ENCODE results near the gene HOMER2. TPM values are rescaled to one million over a fixed set of nuclear protein-coding genes. Genes with fewer than 3 reads are reported as not detected.
"Not testable (repeated sequence)": the region's sequence is repeated elsewhere in the genome, so short reads cannot be mapped to it uniquely, and the experiment has no call there.

The HOMER2 gene
- total RNA-seq = 75.3 and 108 TPM in 2 replicates

DNA sequence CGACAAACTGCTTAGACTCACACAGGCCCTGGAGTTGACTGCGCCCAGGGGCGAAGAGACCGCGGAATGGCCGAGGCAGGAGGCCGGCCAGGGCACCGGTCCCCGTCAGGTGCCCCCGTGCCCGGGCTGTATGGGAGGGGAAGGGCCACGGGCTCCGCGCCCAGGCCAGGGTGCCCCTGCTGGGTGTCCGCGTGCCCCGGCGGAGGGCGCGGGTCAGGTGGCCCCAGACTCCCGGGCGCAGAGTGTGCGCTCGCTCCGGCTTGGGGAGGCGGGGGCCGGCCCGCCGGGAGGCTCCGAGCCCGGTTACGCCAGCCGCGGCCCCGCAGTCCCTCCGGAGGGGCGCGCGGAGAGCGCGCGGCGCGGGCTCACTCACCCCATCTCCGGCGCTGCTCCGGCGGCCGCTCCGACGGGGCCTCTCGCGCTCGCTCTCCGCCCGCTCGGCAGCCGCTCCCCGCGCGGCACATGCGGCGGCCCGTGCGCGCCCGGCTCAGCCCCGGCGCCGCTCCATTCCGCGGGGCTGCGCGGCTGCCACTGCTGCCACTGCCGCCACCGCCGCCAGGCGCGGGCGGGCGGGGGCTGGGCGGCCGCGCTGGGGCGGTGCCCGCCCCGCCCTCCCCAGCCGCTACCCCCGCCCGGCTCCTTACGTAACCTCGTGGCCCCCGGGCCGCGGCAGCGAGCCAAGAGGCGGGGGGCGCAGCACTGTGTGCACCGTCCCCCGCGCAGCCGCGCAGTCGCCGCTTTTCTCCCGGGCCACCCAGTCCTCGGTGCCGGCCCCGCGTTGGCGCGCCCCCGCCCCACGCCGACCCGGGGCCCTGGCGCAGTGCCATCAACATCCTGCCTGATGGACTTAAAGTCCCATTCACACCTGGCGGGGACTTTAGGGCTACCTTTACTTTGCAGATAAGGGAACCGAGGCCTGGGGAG is at the start of gene HOMER2:
Gene HOMER2 (minus strand): TSS at position 563 of the 924 bp plus-strand sequence. CDS start 185 bp downstream, at position 378.
- no peak for FAIRE-seq
- Histone ChIP-seq H3K4me3 (ENCODE audit: low read depth, low read length) (peak within 1 kb of the TSS; percentile 72), H3K36me3 (ENCODE audit: control insufficient read depth, insufficient read depth, low read length) (no peaks in the 10 kb centered on the region), H3K27me3 (ENCODE audit: control insufficient read depth, insufficient read depth, low read length) (no peaks in the 10 kb centered on the region)
- DNase-seq (ENCODE audit: low read depth) = no peak
- TF ChIP-seq, protein P1, sequence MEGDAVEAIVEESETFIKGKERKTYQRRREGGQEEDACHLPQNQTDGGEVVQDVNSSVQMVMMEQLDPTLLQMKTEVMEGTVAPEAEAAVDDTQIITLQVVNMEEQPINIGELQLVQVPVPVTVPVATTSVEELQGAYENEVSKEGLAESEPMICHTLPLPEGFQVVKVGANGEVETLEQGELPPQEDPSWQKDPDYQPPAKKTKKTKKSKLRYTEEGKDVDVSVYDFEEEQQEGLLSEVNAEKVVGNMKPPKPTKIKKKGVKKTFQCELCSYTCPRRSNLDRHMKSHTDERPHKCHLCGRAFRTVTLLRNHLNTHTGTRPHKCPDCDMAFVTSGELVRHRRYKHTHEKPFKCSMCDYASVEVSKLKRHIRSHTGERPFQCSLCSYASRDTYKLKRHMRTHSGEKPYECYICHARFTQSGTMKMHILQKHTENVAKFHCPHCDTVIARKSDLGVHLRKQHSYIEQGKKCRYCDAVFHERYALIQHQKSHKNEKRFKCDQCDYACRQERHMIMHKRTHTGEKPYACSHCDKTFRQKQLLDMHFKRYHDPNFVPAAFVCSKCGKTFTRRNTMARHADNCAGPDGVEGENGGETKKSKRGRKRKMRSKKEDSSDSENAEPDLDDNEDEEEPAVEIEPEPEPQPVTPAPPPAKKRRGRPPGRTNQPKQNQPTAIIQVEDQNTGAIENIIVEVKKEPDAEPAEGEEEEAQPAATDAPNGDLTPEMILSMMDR (IDR thresholded peaks at IDR 0.05; ENCODE audit: insufficient read depth, low read length, severe bottlenecking) = no peak

DNA sequence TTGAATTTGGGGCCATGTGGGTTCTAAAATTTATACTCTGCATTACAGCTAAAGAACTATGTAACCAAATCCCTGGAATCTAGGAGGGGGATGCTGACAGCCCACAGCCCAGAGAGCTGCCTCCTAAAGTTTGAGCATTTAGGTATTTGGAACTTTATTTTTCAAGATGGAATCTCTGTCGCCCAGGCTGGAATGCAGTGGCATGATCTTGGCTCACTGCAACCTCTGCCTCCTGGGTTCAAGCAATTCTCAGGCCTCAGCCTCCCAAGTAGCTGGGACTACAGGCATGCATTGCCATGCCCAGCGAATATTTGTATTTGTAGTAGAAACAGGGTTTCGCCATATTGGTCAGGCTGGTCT is 48.1 kb upstream of the HOMER2 start:
- not testable (repeated sequence) for H3K27me3 ChIP-seq (ENCODE audit: control insufficient read depth, insufficient read depth, low read length); H3K4me3 ChIP-seq (ENCODE audit: low read depth, low read length); H3K36me3 ChIP-seq (ENCODE audit: control insufficient read depth, insufficient read depth, low read length); FAIRE-seq; DNase-seq (ENCODE audit: low read depth)

DNA sequence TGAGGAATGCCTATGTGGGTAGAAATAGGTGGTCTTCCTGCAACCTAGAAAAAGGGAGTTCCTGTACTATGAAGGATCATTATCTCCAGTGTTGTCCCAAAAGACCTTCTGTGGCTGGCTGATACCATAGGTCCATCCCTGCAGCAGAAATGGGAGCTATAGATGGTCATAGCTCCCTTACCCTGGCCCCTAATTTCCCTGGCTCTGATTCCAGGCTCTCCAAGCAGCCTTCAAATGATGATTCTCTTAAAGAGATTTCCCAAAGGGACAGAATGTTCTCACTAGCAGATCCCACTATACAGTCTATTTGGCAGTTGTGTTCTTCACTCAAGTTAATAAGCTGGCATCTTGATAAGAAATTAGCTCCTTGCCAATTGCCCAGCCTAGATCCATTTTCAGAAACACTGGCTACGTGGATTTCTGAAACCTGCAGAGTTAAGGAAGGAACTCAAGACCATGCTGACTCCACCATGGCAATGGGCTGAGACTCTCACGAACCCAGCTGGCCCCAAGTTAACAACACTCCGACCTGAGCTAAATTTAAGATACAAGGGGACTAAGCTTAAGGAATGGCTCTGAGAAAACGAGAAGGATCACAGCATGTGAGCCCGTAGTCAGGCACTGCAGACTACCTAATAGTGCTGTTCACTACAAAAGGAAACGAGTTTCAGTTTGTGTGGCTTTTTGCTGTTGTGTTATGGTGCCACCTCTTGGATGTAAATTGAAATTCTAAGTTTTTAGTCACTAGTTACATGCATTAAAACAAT is 47.6 kb upstream of the HOMER2 start:
- H3K4me3 ChIP-seq (ENCODE audit: low read depth, low read length) = peak overlapping the region; percentile 17
- H3K36me3 ChIP-seq (ENCODE audit: control insufficient read depth, insufficient read depth, low read length) = no peaks in the 10 kb centered on the region
- H3K27me3 ChIP-seq (ENCODE audit: control insufficient read depth, insufficient read depth, low read length) = no peaks in the 10 kb centered on the region
- TF ChIP-seq, protein P1 (IDR thresholded peaks at IDR 0.05; ENCODE audit: insufficient read depth, low read length, severe bottlenecking) = peak; percentile 62
- DNase-seq (ENCODE audit: low read depth) = peak; percentile 57
- no peak for FAIRE-seq

DNA sequence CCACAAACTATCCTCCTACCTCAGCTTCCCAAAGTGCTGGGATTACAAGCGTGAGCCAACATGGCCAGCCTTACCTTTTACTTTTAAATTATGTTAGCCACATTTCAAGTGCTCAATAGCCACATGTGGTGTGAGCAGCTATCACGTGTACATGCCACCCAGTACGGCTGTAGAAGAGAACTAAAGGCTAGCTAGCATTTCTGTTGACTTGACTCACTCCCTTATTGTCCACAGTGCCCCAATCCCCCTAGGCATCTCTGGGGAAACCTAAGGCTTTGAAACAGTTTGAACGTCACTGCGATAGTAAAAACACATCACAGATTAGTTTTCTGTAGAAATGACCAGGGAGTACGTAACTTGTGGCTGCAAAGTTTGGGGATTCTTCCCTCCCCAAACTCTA is 46.9 kb upstream of the HOMER2 start:
- TF ChIP-seq, protein P1 (IDR thresholded peaks at IDR 0.05; ENCODE audit: insufficient read depth, low read length, severe bottlenecking) = no peak
- FAIRE-seq (no peak), DNase-seq (ENCODE audit: low read depth) (no peak)
- no peak overlapping the region for H3K4me3 ChIP-seq (ENCODE audit: low read depth, low read length)
- no peaks in the 10 kb centered on the region for H3K36me3 ChIP-seq (ENCODE audit: control insufficient read depth, insufficient read depth, low read length)
- H3K27me3 ChIP-seq (ENCODE audit: control insufficient read depth, insufficient read depth, low read length) = no peaks in the 10 kb centered on the region

DNA sequence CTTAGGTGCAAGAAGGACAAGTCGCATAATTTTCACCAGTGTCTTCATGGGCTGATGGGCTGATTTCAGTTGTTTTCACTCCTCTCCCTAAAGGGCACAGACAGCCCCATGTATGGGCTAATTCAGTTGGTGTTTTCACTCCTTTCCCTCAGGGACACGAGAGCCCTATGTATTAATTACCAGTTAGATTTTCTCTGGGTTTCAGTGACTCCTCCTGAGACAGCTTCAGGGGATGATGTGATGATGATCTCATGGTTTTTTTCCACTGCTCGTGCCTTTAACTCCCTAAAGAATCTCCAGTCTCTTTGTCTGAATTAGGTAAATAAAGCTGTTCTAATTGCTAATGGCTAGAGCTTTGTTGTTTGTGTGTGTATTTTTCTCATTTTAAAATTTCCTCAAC is 43.4 kb upstream of the HOMER2 start:
- FAIRE-seq (no peak), DNase-seq (ENCODE audit: low read depth) (no peak)
- Histone ChIP-seq H3K36me3 (ENCODE audit: control insufficient read depth, insufficient read depth, low read length) (no peaks in the 10 kb centered on the region), H3K4me3 (ENCODE audit: low read depth, low read length) (no peak overlapping the region), H3K27me3 (ENCODE audit: control insufficient read depth, insufficient read depth, low read length) (no peaks in the 10 kb centered on the region)
- TF ChIP-seq, protein P1 (IDR thresholded peaks at IDR 0.05; ENCODE audit: insufficient read depth, low read length, severe bottlenecking) = no peak

DNA sequence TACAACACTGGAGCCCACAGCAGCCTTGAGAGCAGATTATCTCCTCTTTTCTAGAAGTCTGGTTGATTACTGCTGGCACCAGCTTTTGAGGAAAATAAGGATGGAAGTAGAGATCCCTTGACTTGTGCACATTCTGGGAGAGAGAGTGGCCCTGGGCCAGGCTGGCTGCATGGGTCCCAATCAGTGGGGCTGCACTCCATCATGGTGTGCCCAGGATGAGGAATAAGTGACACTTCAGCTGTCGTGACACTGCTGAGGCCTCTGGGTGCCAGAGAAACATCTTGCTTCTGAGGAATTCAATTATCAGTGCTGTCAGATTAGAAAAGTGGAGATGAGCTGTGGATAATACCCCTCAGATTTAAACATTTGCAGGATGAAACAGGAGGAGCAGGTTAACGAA is 42.6 kb upstream of the HOMER2 start:
- no peaks in the 10 kb centered on the region for H3K36me3 ChIP-seq (ENCODE audit: control insufficient read depth, insufficient read depth, low read length)
- DNase-seq (ENCODE audit: low read depth) = no peak
- no peaks in the 10 kb centered on the region for H3K27me3 ChIP-seq (ENCODE audit: control insufficient read depth, insufficient read depth, low read length)
- no peak for FAIRE-seq
- TF ChIP-seq, protein P1 (IDR thresholded peaks at IDR 0.05; ENCODE audit: insufficient read depth, low read length, severe bottlenecking) = no peak
- H3K4me3 ChIP-seq (ENCODE audit: low read depth, low read length) = no peak overlapping the region
